Tibial artery (tissue), 4 donors: ENCODE results near the gene SORCS3.

ENCODE experiments used
- DNase-seq, 2 donors: peaks; one replicate each; pipeline ENCODE4 v3.0.0-alpha.2; 2019
- H3K27ac ChIP-seq, 2 donors: fragments of 200-600 bp; sonication (generic) in 1 of 2; 1 replicate in 1 of 2; 2 replicates in 1 of 2; pipeline ENCODE4 v1.5.1; 2018 to 2019; ENCODE audit warnings: mild to moderate bottlenecking in 1 of 2
- H3K27me3 ChIP-seq, 2 donors: fragments of 200-600 bp; sonication (generic) in 1 of 2; one replicate each; pipeline versions ENCODE4 v1.5.1 to v1.6.0; 2016 to 2019
- H3K36me3 ChIP-seq, 3 donors: fragments of 200-600 bp; sonication (generic) in 2 of 3; one replicate each; pipeline ENCODE4 v1.5.1; 2016 to 2019; ENCODE audit warnings: mild to moderate bottlenecking in 2 of 3
- H3K4me1 ChIP-seq, 4 donors: fragments of 200-600 bp; sonication (generic) in 2 of 4; 1 replicate in 3 of 4; 2 replicates in 1 of 4; pipeline ENCODE4 v1.5.1; 2016 to 2019
- H3K4me3 ChIP-seq, 2 donors: fragments of 200-600 bp; sonication (generic) in 1 of 2; 1 replicate in 1 of 2; 2 replicates in 1 of 2; pipeline ENCODE4 v1.5.1; 2018 to 2019; ENCODE audit warnings: mild to moderate bottlenecking in 2 of 2
- H3K9me3 ChIP-seq, 3 donors: fragments of 200-600 bp; sonication (generic) in 1 of 3; one replicate each; pipeline ENCODE4 v1.5.1; 2016 to 2019
- CTCF ChIP-seq, 2 experiments: fragments of 200-600 bp in 1 of 2; fragments of 450-650 bp in 1 of 2; IDR thresholded peaks; one replicate each; pipeline ENCODE4 v1.5.1; 2017 to 2019; ENCODE audit warnings: antibody characterized with exemption in 2 of 2, mild to moderate bottlenecking in 1 of 2, moderate library complexity in 1 of 2
- intact Hi-C: fragments of 100-400 bp; cut with DNase I; formaldehyde crosslinking; loops from one replicate; pipeline ENCODE4 v1.15.0; 2023; ENCODE audit warnings: low total_unique reads

SORCS3 gene

GRCh38 chr10:105185161-105185560 lies 544.1 kb downstream of the SORCS3 start:
- TF ChIP-seq CTCF (IDR thresholded peaks at IDR 0.05) = no peak
- intact Hi-C loops = no loop called here

GRCh38 chr10:105187243-105187642 lies 546.2 kb downstream of the SORCS3 start:
- no peak for TF ChIP-seq CTCF (IDR thresholded peaks at IDR 0.05)
- Histone ChIP-seq H3K9me3 (no peaks in the 10 kb centered on the region), H3K4me3 (no peak overlapping the region), H3K27ac (no peak overlapping the region), H3K4me1 (no peaks in the 10 kb centered on the region), H3K36me3 (no peaks in the 10 kb centered on the region), H3K27me3 (no peaks in the 10 kb centered on the region)
- no peak for DNase-seq
- intact Hi-C loops = no loop called here

More at GRCh38 chr10:105185161-105185560, 544.1 kb downstream of the SORCS3 start:
- Histone ChIP-seq H3K36me3 (no peaks in the 10 kb centered on the region), H3K27ac (no peak overlapping the region), H3K27me3 (no peaks in the 10 kb centered on the region), H3K4me1 (no peaks in the 10 kb centered on the region), H3K9me3 (no peaks in the 10 kb centered on the region), H3K4me3 (no peak overlapping the region)
- DNase-seq = no peak

GRCh38 chr10:105188737-105189462 lies 547.8 kb downstream of the SORCS3 start:
- Histone ChIP-seq H3K27me3 (no peaks in the 10 kb centered on the region), H3K9me3 (no peaks in the 10 kb centered on the region), H3K36me3 (no peaks in the 10 kb centered on the region), H3K4me1 (no peaks in the 10 kb centered on the region), H3K27ac (no peak overlapping the region), H3K4me3 (no peak overlapping the region)
- intact Hi-C loops = no loop called here
- no peak for TF ChIP-seq CTCF (IDR thresholded peaks at IDR 0.05)
- DNase-seq = no peak

DNA sequence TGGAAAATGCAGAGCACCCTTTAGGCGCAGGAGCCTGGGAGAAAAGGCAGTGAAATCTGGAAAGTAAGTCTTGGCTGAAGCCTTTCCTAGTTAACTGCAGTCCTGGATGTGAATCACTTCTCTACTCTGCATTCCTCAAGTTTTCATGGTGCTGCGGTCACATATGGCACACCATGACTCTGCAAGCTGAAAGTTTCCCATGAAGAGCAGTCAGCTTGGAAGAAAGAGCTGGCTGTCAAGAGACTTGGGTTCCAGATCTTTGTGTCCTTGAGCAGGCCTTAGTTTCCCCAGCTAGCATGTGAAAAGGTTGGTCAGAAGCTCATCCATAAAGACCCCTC lies 548.3 kb downstream of the SORCS3 start:
- no peak for DNase-seq
- no peaks in the 10 kb centered on the region for H3K9me3 ChIP-seq
- no peaks in the 10 kb centered on the region for H3K4me1 ChIP-seq
- no peaks in the 10 kb centered on the region for H3K36me3 ChIP-seq
- intact Hi-C loops = no loop called here
- no peak overlapping the region for H3K4me3 ChIP-seq
- no peaks in the 10 kb centered on the region for H3K27me3 ChIP-seq
- no peak overlapping the region for H3K27ac ChIP-seq
- TF ChIP-seq CTCF (IDR thresholded peaks at IDR 0.05) = no peak

GRCh38 chr10:105192146-105192545 lies 551.1 kb downstream of the SORCS3 start:
- intact Hi-C loops = no loop called here
- Histone ChIP-seq H3K4me1 (no peaks in the 10 kb centered on the region), H3K9me3 (no peaks in the 10 kb centered on the region), H3K27ac (no peak overlapping the region), H3K36me3 (no peaks in the 10 kb centered on the region), H3K27me3 (no peaks in the 10 kb centered on the region), H3K4me3 (no peak overlapping the region)
- no peak for TF ChIP-seq CTCF (IDR thresholded peaks at IDR 0.05)
- no peak for DNase-seq

GRCh38 chr10:105192861-105193260 lies 551.8 kb downstream of the SORCS3 start:
- no peak overlapping the region for H3K27ac ChIP-seq
- no peaks in the 10 kb centered on the region for H3K27me3 ChIP-seq
- TF ChIP-seq CTCF (IDR thresholded peaks at IDR 0.05) = no peak
- H3K36me3 ChIP-seq = no peaks in the 10 kb centered on the region
- no peak for DNase-seq
- H3K9me3 ChIP-seq = no peaks in the 10 kb centered on the region
- H3K4me1 ChIP-seq = no peaks in the 10 kb centered on the region
- intact Hi-C loops = no loop called here
- no peak overlapping the region for H3K4me3 ChIP-seq
